NCI-H82 treated with DMSO at 0.1 percent for 48 hours (cell line): ENCODE results near the gene AGTPBP1.
"Not testable (repeated sequence)": the region's sequence is repeated elsewhere in the genome, so short reads cannot be mapped to it uniquely, and the experiment has no call there.

Experiments used
- DNase-seq: peaks from one replicate; lab custom pipeline; 2025; ENCODE audit not compliant: unreplicated experiment; lab: John Stamatoyannopoulos, UW

The AGTPBP1 gene, protein sequence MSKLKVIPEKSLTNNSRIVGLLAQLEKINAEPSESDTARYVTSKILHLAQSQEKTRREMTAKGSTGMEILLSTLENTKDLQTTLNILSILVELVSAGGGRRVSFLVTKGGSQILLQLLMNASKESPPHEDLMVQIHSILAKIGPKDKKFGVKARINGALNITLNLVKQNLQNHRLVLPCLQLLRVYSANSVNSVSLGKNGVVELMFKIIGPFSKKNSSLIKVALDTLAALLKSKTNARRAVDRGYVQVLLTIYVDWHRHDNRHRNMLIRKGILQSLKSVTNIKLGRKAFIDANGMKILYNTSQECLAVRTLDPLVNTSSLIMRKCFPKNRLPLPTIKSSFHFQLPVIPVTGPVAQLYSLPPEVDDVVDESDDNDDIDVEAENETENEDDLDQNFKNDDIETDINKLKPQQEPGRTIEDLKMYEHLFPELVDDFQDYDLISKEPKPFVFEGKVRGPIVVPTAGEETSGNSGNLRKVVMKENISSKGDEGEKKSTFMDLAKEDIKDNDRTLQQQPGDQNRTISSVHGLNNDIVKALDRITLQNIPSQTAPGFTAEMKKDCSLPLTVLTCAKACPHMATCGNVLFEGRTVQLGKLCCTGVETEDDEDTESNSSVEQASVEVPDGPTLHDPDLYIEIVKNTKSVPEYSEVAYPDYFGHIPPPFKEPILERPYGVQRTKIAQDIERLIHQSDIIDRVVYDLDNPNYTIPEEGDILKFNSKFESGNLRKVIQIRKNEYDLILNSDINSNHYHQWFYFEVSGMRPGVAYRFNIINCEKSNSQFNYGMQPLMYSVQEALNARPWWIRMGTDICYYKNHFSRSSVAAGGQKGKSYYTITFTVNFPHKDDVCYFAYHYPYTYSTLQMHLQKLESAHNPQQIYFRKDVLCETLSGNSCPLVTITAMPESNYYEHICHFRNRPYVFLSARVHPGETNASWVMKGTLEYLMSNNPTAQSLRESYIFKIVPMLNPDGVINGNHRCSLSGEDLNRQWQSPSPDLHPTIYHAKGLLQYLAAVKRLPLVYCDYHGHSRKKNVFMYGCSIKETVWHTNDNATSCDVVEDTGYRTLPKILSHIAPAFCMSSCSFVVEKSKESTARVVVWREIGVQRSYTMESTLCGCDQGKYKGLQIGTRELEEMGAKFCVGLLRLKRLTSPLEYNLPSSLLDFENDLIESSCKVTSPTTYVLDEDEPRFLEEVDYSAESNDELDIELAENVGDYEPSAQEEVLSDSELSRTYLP

DNA sequence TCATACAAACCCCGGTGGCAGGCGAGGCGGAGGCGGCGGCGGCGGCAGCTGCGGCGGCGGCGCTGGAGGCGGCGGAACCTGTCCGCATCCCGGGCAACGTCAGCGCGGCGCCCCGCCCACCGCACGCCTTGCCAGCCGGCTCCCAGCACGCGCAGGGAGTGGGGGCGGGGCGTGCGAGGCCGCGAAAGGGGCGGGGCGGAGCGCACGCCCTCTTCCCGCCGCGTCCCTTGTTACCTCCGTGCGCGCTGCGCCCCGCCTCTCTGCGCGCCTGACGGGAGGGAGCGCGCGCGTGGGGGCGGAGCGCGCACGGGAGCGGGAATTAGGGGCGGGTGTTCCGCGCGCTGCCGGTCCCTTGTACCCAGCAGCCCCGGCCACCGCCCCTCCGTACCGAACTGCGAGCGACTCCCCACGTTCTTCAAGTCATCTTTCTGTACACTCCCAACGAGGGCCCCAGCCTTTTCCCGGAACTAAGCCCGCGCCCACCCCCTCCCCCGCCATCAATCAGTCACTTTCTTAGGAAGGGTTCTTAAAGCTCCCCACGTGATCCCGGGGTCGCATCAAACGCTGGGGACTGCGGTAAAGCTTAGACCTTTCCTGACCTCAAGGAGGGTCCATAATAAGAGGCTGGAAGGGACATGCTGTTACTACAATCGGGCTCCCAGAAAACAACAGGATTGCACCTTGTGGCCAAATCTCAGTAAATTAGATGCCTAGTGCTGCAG, at the start of gene AGTPBP1:
AGTPBP1 (minus strand) TSS at position 80 of the 722 bp plus-strand sequence. CDS start 29,421 bp downstream, outside the sequence.
- peak; percentile 96 for DNase-seq

DNA sequence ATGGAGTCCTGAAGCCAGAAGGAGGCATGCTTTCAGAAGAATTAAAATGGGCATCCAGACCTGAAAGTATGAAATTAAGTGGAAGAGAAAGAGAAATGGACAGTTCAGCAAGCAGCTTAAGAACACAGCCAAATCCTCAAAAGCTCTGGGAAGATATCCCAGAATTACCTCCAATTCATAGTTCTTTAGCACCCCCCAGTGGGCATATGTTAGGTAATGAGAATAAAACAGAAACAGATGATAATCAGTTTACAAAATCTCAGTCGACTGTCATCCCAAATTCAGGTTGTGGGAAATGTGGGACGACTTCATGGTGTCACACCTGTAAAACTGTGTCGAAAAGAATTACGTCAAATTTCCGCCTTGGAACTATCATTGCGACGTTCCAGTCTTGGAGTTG, 44.4 kb upstream of the AGTPBP1 start:
- not testable (repeated sequence) for DNase-seq

GRCh38 chr9:85773844-85774243, 32.1 kb upstream of the AGTPBP1 start:
- DNase-seq = not testable (repeated sequence)

DNA sequence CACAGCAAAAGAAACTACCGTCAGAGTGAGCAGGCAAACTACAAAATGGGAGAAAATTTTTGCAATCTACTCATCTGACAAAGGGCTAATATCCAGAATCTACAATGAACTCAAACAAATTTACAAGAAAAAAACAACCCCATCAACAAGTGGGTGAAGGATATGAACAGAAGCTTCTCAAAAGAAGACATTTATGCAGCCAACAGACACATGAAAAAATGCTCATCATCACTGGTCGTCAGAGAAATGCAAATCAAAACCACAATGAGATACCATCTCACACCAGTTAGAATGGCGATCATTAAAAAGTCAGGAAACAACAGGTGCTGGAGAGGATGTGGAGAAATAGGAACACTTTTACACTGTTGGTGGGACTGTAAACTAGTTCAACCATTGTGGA, 20.0 kb upstream of the AGTPBP1 start:
- DNase-seq = not testable (repeated sequence)

GRCh38 chr9:85757716-85758115, 16.0 kb upstream of the AGTPBP1 start:
- DNase-seq = not testable (repeated sequence)

GRCh38 chr9:85756216-85756615, 14.5 kb upstream of the AGTPBP1 start:
- DNase-seq = not testable (repeated sequence)

DNA sequence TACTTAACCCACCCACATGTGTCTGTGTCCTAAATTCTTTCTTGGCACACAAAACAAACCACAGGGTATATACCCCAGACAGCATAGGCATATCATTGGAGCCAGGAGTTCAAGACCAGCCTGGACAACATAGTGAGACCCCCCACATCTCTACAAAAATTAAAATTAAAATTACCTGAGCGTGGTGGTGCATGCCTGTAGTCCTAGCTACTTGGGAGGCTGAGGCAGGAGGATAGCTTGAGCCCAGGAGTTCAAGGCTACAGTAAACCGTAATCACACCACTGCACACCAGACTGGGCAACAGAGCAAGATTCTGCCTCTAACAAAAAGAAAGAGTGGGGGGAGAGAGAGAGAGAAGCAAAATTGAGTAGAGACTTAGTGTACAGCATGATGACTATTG, 4.6 kb upstream of the AGTPBP1 start:
- DNase-seq = no peak

- no peak for DNase-seq
These were observed 3.4 kb upstream of the AGTPBP1 start for GRCh38 chr9:85745203-85745602.

DNA sequence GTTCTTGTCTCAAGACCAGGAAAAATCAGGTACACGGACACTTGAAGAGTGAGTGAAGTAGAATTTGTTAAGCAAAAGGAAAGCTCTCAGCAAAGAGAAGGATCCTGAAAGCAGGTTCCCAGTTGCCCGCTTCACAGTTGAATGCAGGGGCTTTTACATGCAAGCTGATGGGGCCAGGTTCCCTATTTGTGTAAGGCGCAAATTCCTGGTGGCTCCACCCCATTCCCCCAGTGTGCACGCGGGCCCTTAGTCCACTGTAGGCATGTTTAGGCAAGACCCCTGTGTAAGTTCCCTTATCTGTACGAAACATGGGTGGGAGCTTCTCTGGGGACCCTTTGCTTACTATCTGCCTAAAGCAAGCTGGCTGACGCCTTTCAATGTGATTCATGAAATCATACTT, 2.7 kb upstream of the AGTPBP1 start:
- DNase-seq = no peak

GRCh38 chr9:85743275-85744128, 1.7 kb upstream of the AGTPBP1 start:
- DNase-seq = no peak

DNA sequence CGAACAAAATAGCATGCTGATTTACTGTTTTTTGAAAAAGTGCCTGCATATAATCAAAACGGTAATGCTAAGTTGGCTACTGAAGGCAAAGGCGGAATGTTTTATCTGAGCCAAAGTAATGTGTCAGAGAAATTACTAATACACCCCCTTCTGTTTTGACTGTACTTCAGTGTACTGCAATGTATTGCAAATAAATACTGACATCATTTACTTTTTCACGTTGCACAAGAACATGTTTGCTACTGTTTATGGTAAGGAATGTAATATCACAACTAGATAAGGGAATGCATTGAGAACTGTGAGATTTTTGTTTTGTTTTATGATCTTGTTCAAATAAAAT, 813 bp upstream of the AGTPBP1 start:
- no peak for DNase-seq

- DNase-seq = no peak
These were observed 469 bp downstream of the AGTPBP1 start for GRCh38 chr9:85741095-85741874.

- DNase-seq = peak; percentile 9
These were observed 1.0 kb downstream of the AGTPBP1 start for GRCh38 chr9:85740787-85741094.

GRCh38 chr9:85738509-85738908, 3.2 kb downstream of the AGTPBP1 start:
- peak; percentile 68 for DNase-seq

DNA sequence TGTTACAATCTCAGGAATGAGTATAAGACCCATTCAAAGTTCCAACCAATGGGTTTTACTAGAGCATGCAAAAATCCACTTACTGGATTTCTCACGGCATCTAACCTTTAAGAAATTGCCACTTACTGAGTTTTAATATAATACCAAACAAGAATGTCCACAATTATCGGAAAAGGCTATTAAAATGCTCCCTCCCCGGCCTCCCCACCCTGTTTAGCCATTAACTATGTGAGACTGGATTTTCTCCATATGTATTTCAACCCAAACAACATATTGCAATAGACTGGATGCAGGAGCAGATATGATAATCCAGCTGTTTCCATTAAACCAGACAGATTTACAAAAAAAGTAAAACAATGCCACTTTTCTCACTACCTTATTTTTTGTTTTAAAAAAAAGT, 4.1 kb downstream of the AGTPBP1 start:
- no peak for DNase-seq

DNA sequence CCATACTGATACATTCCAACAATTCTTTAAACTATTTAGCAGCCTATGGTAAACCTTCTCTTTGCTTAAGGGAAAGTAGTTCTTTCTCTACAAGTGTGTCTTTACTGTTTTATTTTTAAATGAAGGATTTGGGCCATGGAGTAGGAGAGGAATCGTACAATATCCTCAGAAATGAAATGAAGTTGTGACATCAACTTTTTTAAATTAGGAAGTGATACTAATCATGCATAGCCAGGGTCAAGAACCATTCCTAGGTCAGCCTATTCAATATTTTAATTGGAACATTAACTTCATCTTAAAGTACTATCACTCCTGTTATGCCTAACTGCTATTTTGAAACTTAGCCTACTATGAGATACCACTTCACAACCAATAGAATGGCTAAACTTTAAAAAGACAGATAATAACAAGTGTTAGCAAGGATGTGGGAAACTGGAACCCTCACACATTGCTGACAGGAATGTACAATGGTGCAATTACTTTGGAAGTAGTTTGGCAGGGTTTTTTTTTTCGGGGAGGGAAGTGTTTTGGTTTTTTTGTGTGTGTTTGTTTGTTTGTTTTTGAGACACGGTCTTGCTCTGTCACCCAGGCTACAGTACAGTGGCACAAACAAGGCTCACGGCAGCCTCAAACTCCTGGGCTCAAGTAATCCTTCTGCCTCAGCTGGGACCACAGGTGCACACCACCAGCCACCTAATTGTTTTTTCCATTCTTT, 10.7 kb downstream of the AGTPBP1 start:
- no peak for DNase-seq

DNA sequence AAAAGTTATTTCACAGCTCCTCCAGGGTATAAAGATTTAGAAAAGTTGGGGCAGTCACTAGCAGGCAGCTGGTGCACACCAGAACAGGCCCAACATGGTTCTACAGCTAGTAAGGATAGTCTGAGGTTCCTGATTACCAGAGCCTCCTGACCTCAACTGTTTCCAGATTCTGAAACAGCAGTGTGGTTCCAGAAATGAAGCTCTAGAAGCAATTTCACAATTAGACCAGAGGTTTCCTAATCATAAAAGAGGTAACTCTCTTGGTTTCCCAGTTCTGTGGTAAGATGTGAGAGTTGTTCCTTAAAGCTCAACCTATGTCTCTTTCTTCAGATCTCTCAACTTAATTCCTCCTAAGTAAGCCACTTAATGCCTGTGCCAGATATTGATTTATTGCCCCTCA, 11.9 kb downstream of the AGTPBP1 start:
- no peak for DNase-seq

- no peak for DNase-seq
These were observed 14.3 kb downstream of the AGTPBP1 start for GRCh38 chr9:85727500-85727899.

- no peak for DNase-seq
These were observed 15.0 kb downstream of the AGTPBP1 start for GRCh38 chr9:85726737-85727136.
